Left ventricle myocardium inferior (tissue), 1 donor: ENCODE data around the gene ROGDI. TPM values are rescaled to one million over a fixed set of nuclear protein-coding genes. Genes with fewer than 3 reads are reported as not detected.

ENCODE experiments used
- DNase-seq: peaks from one replicate; pipeline ENCODE4 v3.0.0-alpha.2; 2020
- H3K27ac ChIP-seq: fragments of 200-600 bp; replicated peaks from 2 replicates; pipeline ENCODE4 v1.8.0; 2021
- H3K27me3 ChIP-seq: fragments of 200-600 bp; 2 replicates; pipeline ENCODE4 v1.8.0; 2021; ENCODE audit warnings: low read depth
- H3K36me3 ChIP-seq: fragments of 200-600 bp; 2 replicates; pipeline ENCODE4 v1.8.0; 2021
- H3K4me1 ChIP-seq: fragments of 200-600 bp; 2 replicates; pipeline ENCODE4 v1.8.0; 2021
- H3K4me3 ChIP-seq: fragments of 200-600 bp; 2 replicates; pipeline ENCODE4 v1.8.0; 2021; ENCODE audit warnings: mild to moderate bottlenecking, moderate library complexity
- H3K9me3 ChIP-seq: fragments of 200-600 bp; replicated peaks from 2 replicates; pipeline ENCODE4 v1.8.0; 2021
- intact Hi-C: fragments of 100-400 bp; cut with micrococcal nuclease; formaldehyde crosslinking; loops from one replicate; pipeline ENCODE4 v1.11.0; 2022
- total RNA-seq: library from RNA; stranded (reverse); fragmentation: NEBNext Ultra II Directional; extraction: Animal tissue kit (Norgen Biotek cat#: 25700); gene quantifications from one replicate; pipeline ENCODE4 v1.2.1, GENCODE V29; 2021
- TF ChIP-seq, protein P1 (sequence below): fragments of 200-600 bp; IDR thresholded peaks from 2 replicates; pipeline ENCODE4 v1.8.0; 2021; ENCODE audit warnings: antibody characterized with exemption, mild to moderate bottlenecking, borderline replicate concordance
- donor health status: DM: no; HTN: yes; CAD: no; lungs with severe emphysema.

Gene ROGDI
- total RNA-seq, 1 donor from 2014 or later, result 97.4 TPM

DNA sequence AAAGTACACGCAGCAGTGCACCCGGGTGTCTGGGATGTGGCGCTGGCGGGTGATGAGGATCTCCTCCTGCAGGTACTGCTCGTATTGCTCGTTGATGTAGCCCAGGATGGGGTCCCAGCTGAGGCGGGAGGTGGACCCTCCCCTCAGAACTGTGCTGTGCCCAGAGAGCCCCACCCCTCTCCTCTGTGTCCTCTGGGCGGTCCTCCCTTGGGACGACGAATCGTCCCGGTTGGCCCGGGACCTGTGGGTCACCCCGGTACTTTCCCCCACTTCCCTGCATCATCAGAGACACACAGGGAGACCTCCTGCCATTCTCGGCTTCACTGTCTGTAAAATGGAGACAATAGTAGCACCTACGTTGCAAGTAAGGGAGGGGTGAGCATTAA lies 18.5 kb downstream of the ROGDI start:
- H3K4me3 ChIP-seq, result no peak overlapping the region
- no peaks in the 10 kb centered on the region for H3K9me3 ChIP-seq
- intact Hi-C loops, result no loop called here
- H3K36me3 ChIP-seq, result no peaks in the 10 kb centered on the region
- DNase-seq, result no peak
- H3K27ac ChIP-seq, result no peak overlapping the region
- TF ChIP-seq, protein P1, sequence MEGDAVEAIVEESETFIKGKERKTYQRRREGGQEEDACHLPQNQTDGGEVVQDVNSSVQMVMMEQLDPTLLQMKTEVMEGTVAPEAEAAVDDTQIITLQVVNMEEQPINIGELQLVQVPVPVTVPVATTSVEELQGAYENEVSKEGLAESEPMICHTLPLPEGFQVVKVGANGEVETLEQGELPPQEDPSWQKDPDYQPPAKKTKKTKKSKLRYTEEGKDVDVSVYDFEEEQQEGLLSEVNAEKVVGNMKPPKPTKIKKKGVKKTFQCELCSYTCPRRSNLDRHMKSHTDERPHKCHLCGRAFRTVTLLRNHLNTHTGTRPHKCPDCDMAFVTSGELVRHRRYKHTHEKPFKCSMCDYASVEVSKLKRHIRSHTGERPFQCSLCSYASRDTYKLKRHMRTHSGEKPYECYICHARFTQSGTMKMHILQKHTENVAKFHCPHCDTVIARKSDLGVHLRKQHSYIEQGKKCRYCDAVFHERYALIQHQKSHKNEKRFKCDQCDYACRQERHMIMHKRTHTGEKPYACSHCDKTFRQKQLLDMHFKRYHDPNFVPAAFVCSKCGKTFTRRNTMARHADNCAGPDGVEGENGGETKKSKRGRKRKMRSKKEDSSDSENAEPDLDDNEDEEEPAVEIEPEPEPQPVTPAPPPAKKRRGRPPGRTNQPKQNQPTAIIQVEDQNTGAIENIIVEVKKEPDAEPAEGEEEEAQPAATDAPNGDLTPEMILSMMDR, result no peak
- H3K4me1 ChIP-seq, result no peaks in the 10 kb centered on the region
- no peaks in the 10 kb centered on the region for H3K27me3 ChIP-seq

DNA sequence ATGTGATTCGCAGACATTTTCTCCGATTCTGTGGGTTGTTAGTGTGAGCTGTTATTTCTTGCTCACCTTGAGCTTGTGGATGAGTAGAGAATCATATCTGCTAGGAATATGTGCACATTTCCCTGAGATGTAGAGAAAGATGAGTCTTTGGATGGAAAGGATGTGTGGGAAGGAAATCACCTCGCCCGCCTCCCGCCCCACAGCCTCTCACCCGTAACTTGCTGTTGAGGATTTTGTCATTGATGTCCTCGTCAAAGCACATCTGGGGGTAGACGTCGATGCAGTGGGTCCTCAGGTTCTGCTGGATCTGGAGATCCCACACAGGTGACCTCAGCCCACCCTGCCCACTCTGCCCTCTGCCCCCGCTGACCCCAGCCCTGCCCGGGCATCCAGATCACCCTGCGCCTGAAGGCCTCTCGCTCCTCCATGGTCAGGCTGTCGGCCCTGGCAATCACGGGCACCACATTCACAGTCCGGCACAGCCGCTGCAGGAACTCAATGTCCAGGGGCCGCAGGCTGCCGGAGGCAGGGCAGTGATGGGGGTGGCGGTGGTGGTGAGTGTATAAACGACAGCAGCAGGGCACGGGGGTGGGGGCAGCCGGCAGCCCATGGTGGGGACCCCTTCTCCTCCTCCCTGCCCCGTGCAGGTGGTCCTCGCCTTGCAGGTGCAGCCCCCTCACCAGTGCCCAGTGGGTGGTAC lies 19.0 kb downstream of the ROGDI start:
- H3K9me3 ChIP-seq, result no peaks in the 10 kb centered on the region
- no peaks in the 10 kb centered on the region for H3K27me3 ChIP-seq
- no peaks in the 10 kb centered on the region for H3K36me3 ChIP-seq
- DNase-seq, result no peak
- TF ChIP-seq, protein P1, result no peak
- no peaks in the 10 kb centered on the region for H3K4me1 ChIP-seq
- no peak overlapping the region for H3K4me3 ChIP-seq
- H3K27ac ChIP-seq, result no peak overlapping the region
- intact Hi-C loops, result no loop called here

DNA sequence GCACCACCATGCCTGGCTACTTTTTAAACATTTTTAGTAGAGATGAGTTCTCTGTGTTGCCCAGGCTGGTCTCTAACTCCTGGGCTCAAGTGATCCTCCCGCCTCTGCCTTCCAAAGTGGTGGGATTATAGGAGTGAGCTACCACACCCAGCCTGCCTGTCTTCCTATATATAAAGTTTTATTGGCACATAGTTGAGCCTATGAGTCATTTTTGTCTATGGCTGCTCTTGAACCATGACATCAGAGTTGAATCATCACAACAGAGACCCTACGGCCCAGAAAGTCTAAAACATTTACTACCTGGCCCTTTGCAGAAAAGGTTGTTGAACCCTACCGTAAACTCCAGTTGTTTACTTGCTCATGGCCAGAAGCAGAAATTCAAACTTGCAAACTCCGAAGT lies 22.2 kb downstream of the ROGDI start:
- no peaks in the 10 kb centered on the region for H3K36me3 ChIP-seq
- no peaks in the 10 kb centered on the region for H3K9me3 ChIP-seq
- no peaks in the 10 kb centered on the region for H3K4me1 ChIP-seq
- no peak for DNase-seq
- intact Hi-C loops, result no loop called here
- no peak overlapping the region for H3K27ac ChIP-seq
- H3K27me3 ChIP-seq, result no peaks in the 10 kb centered on the region
- no peak overlapping the region for H3K4me3 ChIP-seq
- TF ChIP-seq, protein P1, result no peak

DNA sequence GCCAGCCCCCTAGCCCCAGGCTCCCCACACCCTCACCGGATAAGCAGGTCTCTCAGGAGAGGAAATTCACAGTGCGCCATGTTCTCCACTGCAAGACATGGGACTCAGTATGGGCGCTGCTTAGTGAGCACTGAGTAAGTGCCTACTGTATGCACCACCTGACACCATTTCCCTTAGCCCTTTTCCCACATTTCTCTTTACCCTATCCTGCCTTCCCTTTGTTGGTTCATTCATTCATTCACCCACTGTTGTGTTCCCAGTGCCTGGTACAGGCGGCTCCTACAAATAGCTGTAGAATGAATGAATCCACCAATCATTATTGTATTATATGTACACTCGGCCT lies 24.4 kb downstream of the ROGDI start:
- H3K36me3 ChIP-seq, result no peaks in the 10 kb centered on the region
- no peaks in the 10 kb centered on the region for H3K4me1 ChIP-seq
- no peak overlapping the region for H3K27ac ChIP-seq
- intact Hi-C loops, result no loop called here
- H3K9me3 ChIP-seq, result no peaks in the 10 kb centered on the region
- no peak overlapping the region for H3K4me3 ChIP-seq
- TF ChIP-seq, protein P1, result no peak
- no peak for DNase-seq
- no peaks in the 10 kb centered on the region for H3K27me3 ChIP-seq

GRCh38 chr16:4777339-4778049 lies 24.9 kb downstream of the ROGDI start:
- Histone ChIP-seq H3K27me3 (no peaks in the 10 kb centered on the region), H3K4me1 (no peaks in the 10 kb centered on the region), H3K27ac (no peak overlapping the region), H3K36me3 (no peaks in the 10 kb centered on the region), H3K4me3 (no peak overlapping the region), H3K9me3 (no peaks in the 10 kb centered on the region)
- TF ChIP-seq, protein P1, result no peak
- intact Hi-C loops, result no loop called here
- no peak for DNase-seq
